Caco-2 (cell line): ENCODE data around the gene RBFOX1. TPM values are rescaled to one million over a fixed set of nuclear protein-coding genes. Genes with fewer than 3 reads are reported as not detected.

Experiments used
- BruUV-seq: library from RNA; stranded (reverse); fragments of 400-500 nt; replicated peaks from 2 replicates; lab custom pipeline; 2021; lab: Mats Ljungman, UMichigan
- CTCF ChIA-PET: fragments of 300-600 bp; sonication (Branson Sonifier 250); formaldehyde crosslinking; loops from one replicate; lab custom pipeline; 2022; ENCODE audit warnings: antibody characterized with exemption; lab: Charles Lee
- POLR2A ChIA-PET: fragments of 300-600 bp; sonication (Branson Sonifier 250); formaldehyde crosslinking; loops from one replicate; lab custom pipeline; 2022; ENCODE audit warnings: antibody characterized with exemption; lab: Charles Lee
- DNase-seq, 2 experiments: peaks; one replicate each; pipeline versions ENCODE4 v3.0.0 to v3.0.0-alpha.2; 2020 to 2022
- H3K27me3 ChIP-seq: replicated peaks from 2 replicates; pipeline ENCODE4 v1.6.0; 2011; ENCODE audit warnings: low read length; ENCODE audit not compliant: control insufficient read depth, insufficient read depth
- H3K36me3 ChIP-seq: 2 replicates; pipeline ENCODE4 v1.5.1; 2011; ENCODE audit warnings: low read length; ENCODE audit not compliant: control insufficient read depth, insufficient read depth
- H3K4me1 ChIP-seq: fragments of 250-450 bp; sonication (Bioruptor Pico); 2 replicates; pipeline ENCODE4 v1.5.1; 2020; ENCODE audit warnings: mild to moderate bottlenecking
- H3K4me3 ChIP-seq: 2 replicates; pipeline ENCODE4 v1.5.1; 2011; ENCODE audit warnings: low read depth, mild to moderate bottlenecking, control low read depth, low read length
- H3K9me3 ChIP-seq: fragments of 250-450 bp; sonication (Bioruptor Pico); 2 replicates; pipeline ENCODE4 v1.5.1; 2020; ENCODE audit warnings: mild to moderate bottlenecking, moderate library complexity
- H3K27ac Mint-ChIP-seq: one replicate; pipeline ENCODE4 v1.8.0; 2022; ENCODE audit warnings: mixed read lengths; ENCODE audit not compliant: unreplicated experiment
- H3K27me3 Mint-ChIP-seq: one replicate; pipeline ENCODE4 v1.8.0; 2022; ENCODE audit warnings: mixed read lengths; ENCODE audit not compliant: insufficient read depth, unreplicated experiment
- H3K36me3 Mint-ChIP-seq: one replicate; pipeline ENCODE4 v1.8.0; 2022; ENCODE audit warnings: mild to moderate bottlenecking, mixed read lengths; ENCODE audit not compliant: insufficient read depth, unreplicated experiment
- H3K4me1 Mint-ChIP-seq: one replicate; pipeline ENCODE4 v1.8.0; 2022; ENCODE audit warnings: low read depth, mixed read lengths; ENCODE audit not compliant: unreplicated experiment
- H3K4me3 Mint-ChIP-seq: one replicate; pipeline ENCODE4 v1.8.0; 2022; ENCODE audit warnings: mild to moderate bottlenecking, moderate library complexity, mixed read lengths; ENCODE audit not compliant: unreplicated experiment
- H3K9me3 Mint-ChIP-seq: one replicate; pipeline ENCODE4 v1.8.0; 2022; ENCODE audit warnings: mixed read lengths; ENCODE audit not compliant: unreplicated experiment
- CTCF ChIP-seq, 2 experiments: fragments of 200-600 bp in 1 of 2; IDR thresholded peaks; 1 replicate in 1 of 2; 2 replicates in 1 of 2; pipeline versions ENCODE4 v1.5.1 to v1.8.0; 2011 to 2022; ENCODE audit warnings: antibody characterized with exemption in 1 of 2, control low read depth in 1 of 2, inconsistent platforms in 1 of 2, low read depth in 1 of 2, low read length in 1 of 2, mild to moderate bottlenecking in 1 of 2, moderate library complexity in 1 of 2; ENCODE audit not compliant: insufficient read depth in 1 of 2, severe bottlenecking in 1 of 2, unreplicated experiment in 1 of 2
- intact Hi-C: fragments of 100-400 bp; cut with micrococcal nuclease; formaldehyde crosslinking; loops from one replicate; pipeline ENCODE4 v1.10.0; 2022; ENCODE audit not compliant: unreplicated experiment
- total RNA-seq: library from RNA; stranded (reverse); gene quantifications from 2 replicates; pipeline ENCODE4 v1.2.3, GENCODE V29; 2022

The RBFOX1 gene
- total RNA-seq, 1 experiment from 2014 or later, result 0.91 TPM

DNA sequence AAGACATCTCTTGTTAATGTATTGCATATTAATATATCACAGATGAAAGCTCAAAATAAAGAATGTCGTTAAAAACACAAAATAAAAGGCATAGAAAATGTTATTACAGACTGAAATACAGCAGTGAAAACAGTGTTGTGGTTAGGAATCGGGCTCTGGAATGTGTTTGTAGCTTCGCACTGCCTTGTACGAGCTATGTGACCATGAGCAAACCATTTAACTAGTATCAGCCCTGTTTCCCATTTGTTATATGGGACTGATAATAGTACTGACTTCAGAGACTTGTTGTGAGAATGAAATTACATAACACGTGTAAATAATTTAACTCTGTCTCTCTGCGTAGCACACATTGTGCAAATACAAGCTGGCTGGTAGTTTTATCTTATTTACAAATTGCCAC is 648 bp upstream of the RBFOX1 start:
- H3K27me3 ChIP-seq, result no peaks in the 10 kb centered on the region
- intact Hi-C loops, result no loop called here
- H3K4me1 ChIP-seq, result no peaks in the 10 kb centered on the region
- POLR2A ChIA-PET, result no interaction called here
- no peaks in the 10 kb centered on the region for H3K9me3 ChIP-seq
- CTCF ChIA-PET, result no interaction called here
- H3K36me3 ChIP-seq, result no peaks in the 10 kb centered on the region
- TF ChIP-seq CTCF (IDR thresholded peaks at IDR 0.05; ENCODE audit: insufficient read depth in 1 of 2, low read depth in 1 of 2, low read length in 1 of 2, severe bottlenecking in 1 of 2, unreplicated experiment in 1 of 2), result no peak
- Mint-ChIP-seq H3K27me3 (peaks cover 20% of the 10 kb centered on the region), H3K9me3 (no peaks in the 10 kb centered on the region), H3K4me3 (no peak overlapping the region), H3K27ac (no peak overlapping the region), H3K4me1 (no peaks in the 10 kb centered on the region), H3K36me3 (no peaks in the 10 kb centered on the region)
- BruUV-seq, result no TSS peak
- DNase-seq, result no peak
- H3K4me3 ChIP-seq, result no peak overlapping the region

- Mint-ChIP-seq H3K4me3 (no peak overlapping the region), H3K36me3 (no peaks in the 10 kb centered on the region), H3K27ac (no peak overlapping the region), H3K4me1 (no peaks in the 10 kb centered on the region), H3K9me3 (no peaks in the 10 kb centered on the region), H3K27me3 (peaks cover 18% of the 10 kb centered on the region)
- Histone ChIP-seq H3K27me3 (no peaks in the 10 kb centered on the region), H3K9me3 (no peaks in the 10 kb centered on the region), H3K4me3 (no peak overlapping the region), H3K4me1 (no peaks in the 10 kb centered on the region), H3K36me3 (no peaks in the 10 kb centered on the region)
- no peak for DNase-seq
- CTCF ChIA-PET, result no interaction called here
- BruUV-seq, result no TSS peak
- POLR2A ChIA-PET, result no interaction called here
- no peak for TF ChIP-seq CTCF (IDR thresholded peaks at IDR 0.05; ENCODE audit: insufficient read depth in 1 of 2, low read depth in 1 of 2, low read length in 1 of 2, severe bottlenecking in 1 of 2, unreplicated experiment in 1 of 2)
- intact Hi-C loops, result no loop called here
Observed at GRCh38 chr16:7333180-7333725, 608 bp downstream of the RBFOX1 start.

DNA sequence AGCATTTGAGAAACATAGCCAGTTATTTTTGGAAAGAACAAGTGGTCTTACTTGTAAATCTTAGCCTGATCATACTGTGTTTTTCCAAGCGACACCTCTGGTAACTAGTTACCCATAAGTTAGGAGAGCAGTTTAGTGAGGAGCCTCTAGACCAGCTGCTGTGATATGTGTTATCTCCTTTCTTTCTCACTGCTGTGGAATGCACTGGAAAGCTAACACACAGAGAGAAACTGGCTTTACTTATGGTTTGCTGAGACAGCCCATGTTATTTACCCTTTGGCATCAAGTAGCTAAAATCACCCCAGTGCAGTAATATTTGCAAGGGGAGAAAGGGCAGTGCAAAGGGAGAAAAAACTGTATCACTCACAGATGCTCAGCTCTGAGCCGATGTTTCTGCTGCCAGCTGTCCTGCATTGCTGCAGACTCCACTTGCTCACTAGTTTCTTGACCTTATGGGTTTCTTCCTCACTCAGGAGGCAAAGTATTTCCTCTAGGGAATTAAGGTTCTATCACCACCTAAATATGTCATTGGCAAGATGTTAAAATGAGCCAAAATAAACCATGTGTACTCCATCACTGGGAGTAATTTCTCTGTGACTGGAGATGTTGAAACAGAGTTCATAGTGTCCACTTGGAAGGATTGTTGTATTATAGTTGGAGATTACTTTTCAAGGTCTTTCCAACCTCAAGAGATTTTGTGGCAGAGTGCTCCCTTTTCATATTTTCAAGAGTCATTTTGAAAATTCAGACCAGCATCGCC is 2.3 kb downstream of the RBFOX1 start:
- Mint-ChIP-seq H3K4me3 (no peak overlapping the region), H3K9me3 (no peaks in the 10 kb centered on the region), H3K36me3 (no peaks in the 10 kb centered on the region), H3K27me3 (peaks cover 12% of the 10 kb centered on the region), H3K27ac (no peak overlapping the region), H3K4me1 (no peaks in the 10 kb centered on the region)
- intact Hi-C loops, result no loop called here
- H3K4me1 ChIP-seq, result no peaks in the 10 kb centered on the region
- POLR2A ChIA-PET, result no interaction called here
- H3K9me3 ChIP-seq, result no peaks in the 10 kb centered on the region
- H3K4me3 ChIP-seq, result no peak overlapping the region
- H3K36me3 ChIP-seq, result no peaks in the 10 kb centered on the region
- CTCF ChIA-PET, result no interaction called here
- TF ChIP-seq CTCF (IDR thresholded peaks at IDR 0.05; ENCODE audit: insufficient read depth in 1 of 2, low read depth in 1 of 2, low read length in 1 of 2, severe bottlenecking in 1 of 2, unreplicated experiment in 1 of 2), result no peak
- BruUV-seq, result no TSS peak
- no peaks in the 10 kb centered on the region for H3K27me3 ChIP-seq
- no peak for DNase-seq
